GM12892 (cell line): ENCODE results near the gene MAPRE3.

ENCODE experiments used
- DNase-seq: peaks from one replicate; pipeline ENCODE4 v3.0.0; 2011; ENCODE audit not compliant: insufficient read length
- FAIRE-seq: peaks from 2 replicates; lab custom pipeline; 2011; peaks lifted over from hg19 to GRCh38; lab: Jason Lieb, UNC
- POLR2A ChIP-seq: IDR thresholded peaks from 2 replicates; pipeline ENCODE4 v1.6.1; 2011; ENCODE audit warnings: low read depth, low read length, control low read depth
- POLR2AphosphoS5 ChIP-seq: IDR thresholded peaks from 2 replicates; pipeline ENCODE4 v1.6.1; 2011; ENCODE audit warnings: low read depth, low read length, control low read depth
- TAF1 ChIP-seq: IDR thresholded peaks from 2 replicates; pipeline ENCODE4 v1.6.1; 2011; ENCODE audit warnings: low read depth, mild to moderate bottlenecking, control low read depth, low read length, borderline replicate concordance

The MAPRE3 gene

DNA sequence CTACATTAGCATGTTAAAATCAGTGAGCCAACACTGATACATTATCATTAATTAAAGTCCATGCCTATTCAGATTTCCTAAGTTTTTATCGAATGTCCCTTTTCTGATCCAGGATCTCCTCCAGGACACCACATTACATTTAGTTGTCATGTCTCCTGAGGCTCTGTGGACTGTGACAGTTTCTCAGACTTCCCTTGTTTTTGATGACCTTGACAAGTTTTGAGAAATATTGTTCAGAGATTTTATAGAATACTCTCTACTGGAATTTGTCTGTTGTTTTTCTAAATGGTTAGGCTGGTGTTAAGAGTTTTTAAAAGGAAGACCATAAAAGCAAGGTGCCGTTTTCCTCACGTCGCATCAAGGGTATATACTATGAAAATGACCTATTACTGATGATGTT, 16.3 kb upstream of the MAPRE3 start:
- FAIRE-seq (no peak), DNase-seq (no peak)
- no peak for TF ChIP-seq POLR2A
- no peak for TF ChIP-seq POLR2AphosphoS5
- TF ChIP-seq TAF1: no peak

GRCh38 chr2:26957041-26957440, 13.4 kb upstream of the MAPRE3 start:
- no peak for DNase-seq
- TF ChIP-seq TAF1 (no peak), POLR2AphosphoS5 (no peak), POLR2A (no peak)
- FAIRE-seq: no peak

GRCh38 chr2:26957534-26957933, 12.9 kb upstream of the MAPRE3 start:
- TF ChIP-seq POLR2AphosphoS5: no peak
- no peak for TF ChIP-seq POLR2A
- no peak for TF ChIP-seq TAF1
- FAIRE-seq (no peak), DNase-seq (no peak)

DNA sequence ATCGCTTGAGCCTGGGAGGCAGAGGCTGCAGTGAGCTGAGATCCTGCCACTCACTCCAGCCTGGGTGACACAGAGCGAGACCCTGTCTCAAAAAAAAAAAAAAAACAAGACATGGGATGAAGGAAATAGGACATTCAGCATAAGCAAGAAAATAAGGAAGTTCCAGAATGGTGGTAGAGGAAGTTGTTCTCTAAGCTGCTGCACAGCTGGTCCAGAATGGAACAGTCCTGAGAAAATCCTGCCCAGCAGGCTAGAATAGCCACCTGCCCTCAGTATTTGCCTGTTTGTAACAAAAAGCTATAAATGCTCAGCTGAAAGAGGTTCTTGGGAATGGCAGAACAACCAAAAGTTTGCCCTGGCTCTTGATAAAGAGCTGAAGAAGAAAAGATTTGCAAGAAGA, 11.1 kb upstream of the MAPRE3 start:
- no peak for TF ChIP-seq POLR2A
- no peak for TF ChIP-seq POLR2AphosphoS5
- TF ChIP-seq TAF1: no peak
- FAIRE-seq: no peak
- no peak for DNase-seq

- DNase-seq: no peak
- no peak for TF ChIP-seq POLR2AphosphoS5
- TF ChIP-seq TAF1: no peak
- TF ChIP-seq POLR2A: no peak
Measured at GRCh38 chr2:26964446-26965130, 5.8 kb upstream of the MAPRE3 start.

GRCh38 chr2:26968001-26968400, 2.4 kb upstream of the MAPRE3 start:
- no peak for DNase-seq
- no peak for FAIRE-seq
- TF ChIP-seq POLR2AphosphoS5 (no peak), TAF1 (no peak), POLR2A (no peak)

More at GRCh38 chr2:26964446-26965130, 5.8 kb upstream of the MAPRE3 start:
- FAIRE-seq: no peak

DNA sequence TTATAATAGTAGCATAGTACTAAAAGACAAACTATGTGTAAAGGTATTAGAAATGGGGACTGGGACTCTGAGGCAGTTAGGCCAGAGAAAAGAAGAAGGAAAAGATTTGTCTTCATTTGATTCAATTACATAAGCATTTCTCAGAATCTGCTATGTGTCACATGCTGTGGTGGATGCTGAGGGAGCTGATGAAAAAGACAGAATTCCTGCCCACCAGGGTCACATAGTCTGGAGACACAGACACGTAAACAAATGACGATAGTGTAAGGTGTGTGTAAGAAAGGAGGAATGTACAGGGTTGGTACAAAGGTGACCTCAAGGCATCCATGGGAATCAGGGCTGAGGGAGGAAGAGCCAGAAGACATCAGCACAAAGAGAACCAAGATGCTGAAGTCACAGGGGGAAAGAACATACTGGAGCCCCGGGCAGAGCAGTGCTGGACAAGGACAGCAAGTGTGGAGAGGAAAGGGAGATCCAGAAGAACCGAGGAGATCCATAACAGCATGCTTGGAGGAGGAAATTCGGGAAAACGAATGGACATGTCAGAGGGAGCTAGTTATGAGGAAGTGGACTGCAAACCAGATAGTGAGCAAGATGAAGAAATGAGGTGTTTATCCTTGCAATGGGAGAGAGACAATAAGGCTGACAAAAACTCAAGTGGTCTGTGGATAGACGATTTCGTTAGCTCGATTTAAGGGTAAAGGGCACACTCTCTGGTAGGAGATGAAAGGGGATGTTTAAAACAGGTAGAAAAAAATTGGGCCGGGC, 1.2 kb upstream of the MAPRE3 start:
- DNase-seq (no peak), FAIRE-seq (no peak)
- no peak for TF ChIP-seq POLR2A
- no peak for TF ChIP-seq TAF1
- TF ChIP-seq POLR2AphosphoS5: no peak

- FAIRE-seq: no peak
- no peak for DNase-seq
- no peak for TF ChIP-seq POLR2A
- TF ChIP-seq POLR2AphosphoS5: no peak
- TF ChIP-seq TAF1: no peak
Measured at GRCh38 chr2:26970928-26971627, 641 bp downstream of the MAPRE3 start.

- TF ChIP-seq POLR2AphosphoS5: no peak
- no peak for TF ChIP-seq POLR2A
- no peak for TF ChIP-seq TAF1
- DNase-seq (no peak), FAIRE-seq (no peak)
Measured at GRCh38 chr2:26971911-26972786, 1.7 kb downstream of the MAPRE3 start.

- TF ChIP-seq POLR2AphosphoS5 (no peak), POLR2A (no peak), TAF1 (no peak)
- no peak for DNase-seq
- no peak for FAIRE-seq
Measured at GRCh38 chr2:26974352-26974751, 3.9 kb downstream of the MAPRE3 start.

- FAIRE-seq: no peak
- no peak for DNase-seq
- TF ChIP-seq POLR2A (no peak), TAF1 (no peak), POLR2AphosphoS5 (no peak)
Measured at GRCh38 chr2:26975102-26975501, 4.7 kb downstream of the MAPRE3 start.

DNA sequence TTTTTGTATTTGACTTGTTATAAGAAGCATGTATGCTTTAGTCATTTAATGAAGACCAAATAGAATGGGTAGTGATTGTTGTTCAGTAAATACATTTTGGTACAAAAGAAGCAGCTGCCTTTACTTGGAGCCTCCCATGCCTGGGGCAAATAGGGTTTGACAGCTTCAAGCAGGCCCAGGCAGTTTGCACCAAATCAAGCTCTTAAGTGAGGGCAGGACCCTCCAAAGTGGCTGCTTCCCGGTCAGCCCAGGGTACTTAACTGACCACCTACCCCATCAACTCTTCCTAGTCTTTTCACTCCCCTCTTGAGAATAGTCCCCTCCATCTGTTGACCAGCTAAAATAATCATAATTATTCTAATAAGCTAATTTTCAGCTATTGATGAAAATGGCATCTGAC, 5.2 kb downstream of the MAPRE3 start:
- FAIRE-seq: no peak
- TF ChIP-seq TAF1 (no peak), POLR2AphosphoS5 (no peak), POLR2A (no peak)
- DNase-seq: no peak
